WTC11 (cell line): ENCODE data around the gene FEM1B. TPM values are rescaled to one million over a fixed set of nuclear protein-coding genes. Genes with fewer than 3 reads are reported as not detected.

Source experiments
- ATAC-seq: fragments of 200-7000 bp; cut with Tn5 transposase; 2 replicates; pipeline ENCODE4 v1.10.0; 2021; ENCODE audit warnings: mild to moderate bottlenecking, moderate library complexity
- CTCF ChIA-PET: fragments of 300-600 bp; sonication (Branson Sonifier 250); formaldehyde crosslinking; loops from one replicate; lab custom pipeline; 2021; ENCODE audit warnings: antibody characterized with exemption; lab: Charles Lee
- POLR2A ChIA-PET: fragments of 350-600 bp; sonication (Branson Sonifier 250); formaldehyde crosslinking; loops from one replicate; lab custom pipeline; 2021; ENCODE audit warnings: antibody characterized with exemption; lab: Charles Lee
- DNase-seq: peaks from one replicate; pipeline ENCODE4 v3.0.0; 2021; ENCODE audit warnings: low spot score
- H3K27ac Mint-ChIP-seq: 2 replicates; pipeline ENCODE4 v1.8.0; 2021; ENCODE audit warnings: mixed read lengths
- H3K27me3 Mint-ChIP-seq: 2 replicates; pipeline ENCODE4 v1.8.0; 2021; ENCODE audit warnings: low read depth, mild to moderate bottlenecking, moderate library complexity, mixed read lengths
- H3K36me3 Mint-ChIP-seq: 2 replicates; pipeline ENCODE4 v1.8.0; 2021; ENCODE audit warnings: mixed read lengths
- H3K4me1 Mint-ChIP-seq: 2 replicates; pipeline ENCODE4 v1.8.0; 2022; ENCODE audit warnings: mixed read lengths
- H3K4me3 Mint-ChIP-seq: 2 replicates; pipeline ENCODE4 v1.8.0; 2021; ENCODE audit warnings: mild to moderate bottlenecking, moderate library complexity, mixed read lengths
- H3K9me3 Mint-ChIP-seq: 2 replicates; pipeline ENCODE4 v1.8.0; 2021; ENCODE audit warnings: mixed read lengths
- ELF4 ChIP-seq: sonication (generic); formaldehyde crosslinking; IDR thresholded peaks from 2 replicates; pipeline ENCODE4 v1.8.1; 2022; ENCODE audit warnings: low read depth, mild to moderate bottlenecking, moderate library complexity, missing genetic modification reagents
- ERG ChIP-seq: fragments of 250-450 bp; sonication (Bioruptor Pico); IDR thresholded peaks from 2 replicates; pipeline ENCODE4 v1.8.0; 2021; ENCODE audit warnings: mild to moderate bottlenecking
- ETV6 ChIP-seq: sonication (generic); formaldehyde crosslinking; IDR thresholded peaks from 2 replicates; pipeline ENCODE4 v1.8.1; 2022; ENCODE audit warnings: mild to moderate bottlenecking, missing genetic modification reagents
- FOXJ3 ChIP-seq: sonication (generic); formaldehyde crosslinking; IDR thresholded peaks from 2 replicates; pipeline ENCODE4 v1.9.0; 2021; ENCODE audit warnings: missing genetic modification reagents, mild to moderate bottlenecking, borderline replicate concordance
- HMGA2 ChIP-seq: fragments of 250-450 bp; sonication (Bioruptor Pico); IDR thresholded peaks from 2 replicates; pipeline ENCODE4 v1.4.0; 2021; ENCODE audit warnings: mild to moderate bottlenecking, moderate library complexity
- MXD4 ChIP-seq: fragments of 250-450 bp; sonication (Bioruptor Pico); IDR thresholded peaks from 2 replicates; pipeline ENCODE4 v1.8.0; 2021; ENCODE audit warnings: mild to moderate bottlenecking, moderate library complexity, borderline replicate concordance
- MYBL2 ChIP-seq: sonication (generic); formaldehyde crosslinking; IDR thresholded peaks from 2 replicates; pipeline ENCODE4 v1.8.1; 2023; ENCODE audit warnings: mild to moderate bottlenecking, moderate library complexity, missing genetic modification reagents
- NR3C1 ChIP-seq: sonication (generic); formaldehyde crosslinking; conservative IDR thresholded peaks from 2 replicates; pipeline ENCODE4 v1.8.1; 2023; ENCODE audit warnings: low read depth, mild to moderate bottlenecking, missing genetic modification reagents
- RELA ChIP-seq: sonication (generic); formaldehyde crosslinking; IDR thresholded peaks from 2 replicates; pipeline ENCODE4 v1.8.1; 2022; ENCODE audit warnings: missing genetic modification reagents, mild to moderate bottlenecking, borderline replicate concordance
- USF2 ChIP-seq: sonication (generic); formaldehyde crosslinking; IDR thresholded peaks from 2 replicates; pipeline ENCODE4 v1.8.1; 2023; ENCODE audit warnings: mild to moderate bottlenecking, missing genetic modification reagents, moderate library complexity
- ZNF232 ChIP-seq: sonication (generic); formaldehyde crosslinking; IDR thresholded peaks from 2 replicates; pipeline ENCODE4 v1.8.0; 2022; ENCODE audit warnings: mild to moderate bottlenecking, missing genetic modification reagents
- ZNF317 ChIP-seq: sonication (generic); formaldehyde crosslinking; IDR thresholded peaks from 2 replicates; pipeline ENCODE4 v1.8.1; 2023; ENCODE audit warnings: low read depth, mild to moderate bottlenecking, moderate library complexity, missing genetic modification reagents, borderline replicate concordance
- ZNF423 ChIP-seq: fragments of 250-450 bp; sonication (Bioruptor Pico); IDR thresholded peaks from 2 replicates; pipeline ENCODE4 v2.1.2; 2022; ENCODE audit warnings: mild to moderate bottlenecking, moderate library complexity
- ZSCAN18 ChIP-seq: fragments of 250-450 bp; sonication (Bioruptor Pico); IDR thresholded peaks from 2 replicates; pipeline ENCODE4 v2.1.2; 2022; ENCODE audit warnings: mild to moderate bottlenecking, moderate library complexity
- total RNA-seq: library from RNA; stranded (reverse); gene quantifications from 3 replicates; pipeline ENCODE4 v1.2.3, GENCODE V29; 2021
- TF ChIP-seq, protein P1 (sequence below): fragments of 200-600 bp; IDR thresholded peaks from 2 replicates; pipeline ENCODE4 v1.8.0; 2022; ENCODE audit warnings: antibody characterized with exemption
- TF ChIP-seq, protein P2 (sequence below): sonication (generic); formaldehyde crosslinking; IDR thresholded peaks from 2 replicates; pipeline ENCODE4 v1.8.1; 2023; ENCODE audit warnings: mild to moderate bottlenecking, missing genetic modification reagents, borderline replicate concordance
- TF ChIP-seq, protein P3 (sequence below): fragments of 250-450 bp; sonication (Bioruptor Pico); IDR thresholded peaks from 2 replicates; pipeline ENCODE4 v1.9.0; 2021; ENCODE audit warnings: moderate library complexity, mild to moderate bottlenecking, inconsistent platforms, borderline replicate concordance
- TF ChIP-seq, protein P4 (sequence below): fragments of 250-450 bp; sonication (Bioruptor Pico); conservative IDR thresholded peaks from 2 replicates; pipeline ENCODE4 v1.9.0; 2021; ENCODE audit warnings: mild to moderate bottlenecking
- TF ChIP-seq, protein P5 (sequence below): sonication (generic); formaldehyde crosslinking; IDR thresholded peaks from 2 replicates; pipeline ENCODE4 v1.8.1; 2022; ENCODE audit warnings: low read depth, missing genetic modification reagents, borderline replicate concordance

Gene FEM1B
- total RNA-seq, 1 experiment from 2014 or later = 64.8 TPM

- no peak for TF ChIP-seq RELA (CRISPR knock-in tag)
- TF ChIP-seq ZNF423 (CRISPR knock-in tag) = no peak
- no peak for TF ChIP-seq ERG (CRISPR knock-in tag)
- TF ChIP-seq MYBL2 (CRISPR knock-in tag) = no peak
- no peak for TF ChIP-seq ZSCAN18 (CRISPR knock-in tag)
- DNase-seq (no peak), ATAC-seq (no peak)
- Mint-ChIP-seq H3K27ac (no peak overlapping the region), H3K9me3 (no peaks in the 10 kb centered on the region), H3K4me1 (peaks cover 11% of the 10 kb centered on the region), H3K27me3 (no peaks in the 10 kb centered on the region), H3K4me3 (no peak overlapping the region), H3K36me3 (no peaks in the 10 kb centered on the region)
- POLR2A ChIA-PET = no interaction called here
- CTCF ChIA-PET = interaction anchor here (0.9 to 1.8 kb wide), 2 partner anchors 23 to 33 kb away, joined by 3 to 5 read pairs; no protein-coding TSS in a partner anchor
Observed at GRCh38 chr15:68339481-68339880, 61.9 kb downstream of the FEM1B start.

DNA sequence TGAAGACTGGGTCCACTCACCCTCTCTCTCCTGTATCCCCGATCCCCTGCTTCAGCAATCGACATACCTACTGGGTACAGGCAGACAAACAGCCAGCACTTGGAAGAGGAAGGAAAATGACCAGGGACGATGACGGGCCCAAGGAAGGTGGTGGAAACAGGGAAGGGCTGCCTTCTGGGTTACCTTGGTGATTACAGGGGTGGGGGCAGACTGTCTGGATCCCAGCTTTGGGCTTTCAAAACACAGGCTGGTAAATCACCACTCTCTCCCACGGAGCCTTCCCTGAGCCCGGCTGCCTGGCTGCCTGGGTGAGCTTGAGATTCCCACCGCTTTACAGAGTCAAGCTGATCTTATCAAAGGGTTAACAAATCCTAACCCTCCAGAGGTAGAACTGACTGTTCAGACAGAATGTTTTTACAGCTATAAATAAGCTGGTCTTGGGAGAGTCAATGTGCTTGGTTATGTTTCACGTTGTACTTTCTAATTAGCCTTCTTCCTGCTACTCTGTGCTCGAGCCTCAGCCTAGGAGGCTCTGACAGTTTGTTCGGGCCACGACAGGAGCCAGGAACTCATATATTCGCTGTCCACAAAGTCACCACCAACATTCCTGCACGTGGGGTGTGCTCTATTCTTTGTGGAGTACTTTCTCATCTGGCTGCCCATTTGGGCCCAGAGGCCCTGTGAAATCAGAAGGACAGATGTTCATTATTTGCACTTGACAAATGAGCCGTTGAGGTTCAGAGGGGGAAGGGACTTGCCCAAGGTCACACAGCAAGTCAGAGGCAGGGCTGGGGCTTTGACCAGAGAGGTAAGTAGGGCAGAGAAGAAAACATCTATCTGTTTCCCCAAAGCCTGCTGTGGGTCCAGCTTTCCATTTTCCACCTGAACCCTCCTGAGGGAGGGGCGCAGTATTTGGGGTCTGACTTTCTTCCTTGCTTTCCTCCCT, 63.5 kb downstream of the FEM1B start:
- Mint-ChIP-seq H3K4me1 (peaks cover 16% of the 10 kb centered on the region), H3K4me3 (no peak overlapping the region), H3K36me3 (no peaks in the 10 kb centered on the region), H3K9me3 (no peaks in the 10 kb centered on the region), H3K27me3 (no peaks in the 10 kb centered on the region), H3K27ac (no peak overlapping the region)
- DNase-seq = no peak
- CTCF ChIA-PET = interaction anchor here (0.9 to 2.3 kb wide), 3 partner anchors 25 to 88 kb away, joined by 3 to 12 read pairs (median 4); no protein-coding TSS in a partner anchor
- no peak for ATAC-seq
- POLR2A ChIA-PET = no interaction called here
- TF ChIP-seq ZNF232 (no peak), NR3C1 (CRISPR knock-in tag) (no peak), ELF4 (no peak), HMGA2 (CRISPR knock-in tag) (no peak), ETV6 (CRISPR knock-in tag) (no peak), MXD4 (no peak), ZNF317 (CRISPR knock-in tag) (no peak), USF2 (CRISPR knock-in tag) (no peak), FOXJ3 (no peak)
- TF ChIP-seq, protein P1, sequence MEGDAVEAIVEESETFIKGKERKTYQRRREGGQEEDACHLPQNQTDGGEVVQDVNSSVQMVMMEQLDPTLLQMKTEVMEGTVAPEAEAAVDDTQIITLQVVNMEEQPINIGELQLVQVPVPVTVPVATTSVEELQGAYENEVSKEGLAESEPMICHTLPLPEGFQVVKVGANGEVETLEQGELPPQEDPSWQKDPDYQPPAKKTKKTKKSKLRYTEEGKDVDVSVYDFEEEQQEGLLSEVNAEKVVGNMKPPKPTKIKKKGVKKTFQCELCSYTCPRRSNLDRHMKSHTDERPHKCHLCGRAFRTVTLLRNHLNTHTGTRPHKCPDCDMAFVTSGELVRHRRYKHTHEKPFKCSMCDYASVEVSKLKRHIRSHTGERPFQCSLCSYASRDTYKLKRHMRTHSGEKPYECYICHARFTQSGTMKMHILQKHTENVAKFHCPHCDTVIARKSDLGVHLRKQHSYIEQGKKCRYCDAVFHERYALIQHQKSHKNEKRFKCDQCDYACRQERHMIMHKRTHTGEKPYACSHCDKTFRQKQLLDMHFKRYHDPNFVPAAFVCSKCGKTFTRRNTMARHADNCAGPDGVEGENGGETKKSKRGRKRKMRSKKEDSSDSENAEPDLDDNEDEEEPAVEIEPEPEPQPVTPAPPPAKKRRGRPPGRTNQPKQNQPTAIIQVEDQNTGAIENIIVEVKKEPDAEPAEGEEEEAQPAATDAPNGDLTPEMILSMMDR = no peak
- TF ChIP-seq, protein P2, sequence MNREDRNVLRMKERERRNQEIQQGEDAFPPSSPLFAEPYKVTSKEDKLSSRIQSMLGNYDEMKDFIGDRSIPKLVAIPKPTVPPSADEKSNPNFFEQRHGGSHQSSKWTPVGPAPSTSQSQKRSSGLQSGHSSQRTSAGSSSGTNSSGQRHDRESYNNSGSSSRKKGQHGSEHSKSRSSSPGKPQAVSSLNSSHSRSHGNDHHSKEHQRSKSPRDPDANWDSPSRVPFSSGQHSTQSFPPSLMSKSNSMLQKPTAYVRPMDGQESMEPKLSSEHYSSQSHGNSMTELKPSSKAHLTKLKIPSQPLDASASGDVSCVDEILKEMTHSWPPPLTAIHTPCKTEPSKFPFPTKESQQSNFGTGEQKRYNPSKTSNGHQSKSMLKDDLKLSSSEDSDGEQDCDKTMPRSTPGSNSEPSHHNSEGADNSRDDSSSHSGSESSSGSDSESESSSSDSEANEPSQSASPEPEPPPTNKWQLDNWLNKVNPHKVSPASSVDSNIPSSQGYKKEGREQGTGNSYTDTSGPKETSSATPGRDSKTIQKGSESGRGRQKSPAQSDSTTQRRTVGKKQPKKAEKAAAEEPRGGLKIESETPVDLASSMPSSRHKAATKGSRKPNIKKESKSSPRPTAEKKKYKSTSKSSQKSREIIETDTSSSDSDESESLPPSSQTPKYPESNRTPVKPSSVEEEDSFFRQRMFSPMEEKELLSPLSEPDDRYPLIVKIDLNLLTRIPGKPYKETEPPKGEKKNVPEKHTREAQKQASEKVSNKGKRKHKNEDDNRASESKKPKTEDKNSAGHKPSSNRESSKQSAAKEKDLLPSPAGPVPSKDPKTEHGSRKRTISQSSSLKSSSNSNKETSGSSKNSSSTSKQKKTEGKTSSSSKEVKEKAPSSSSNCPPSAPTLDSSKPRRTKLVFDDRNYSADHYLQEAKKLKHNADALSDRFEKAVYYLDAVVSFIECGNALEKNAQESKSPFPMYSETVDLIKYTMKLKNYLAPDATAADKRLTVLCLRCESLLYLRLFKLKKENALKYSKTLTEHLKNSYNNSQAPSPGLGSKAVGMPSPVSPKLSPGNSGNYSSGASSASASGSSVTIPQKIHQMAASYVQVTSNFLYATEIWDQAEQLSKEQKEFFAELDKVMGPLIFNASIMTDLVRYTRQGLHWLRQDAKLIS (CRISPR knock-in tag) = no peak
- TF ChIP-seq, protein P3, sequence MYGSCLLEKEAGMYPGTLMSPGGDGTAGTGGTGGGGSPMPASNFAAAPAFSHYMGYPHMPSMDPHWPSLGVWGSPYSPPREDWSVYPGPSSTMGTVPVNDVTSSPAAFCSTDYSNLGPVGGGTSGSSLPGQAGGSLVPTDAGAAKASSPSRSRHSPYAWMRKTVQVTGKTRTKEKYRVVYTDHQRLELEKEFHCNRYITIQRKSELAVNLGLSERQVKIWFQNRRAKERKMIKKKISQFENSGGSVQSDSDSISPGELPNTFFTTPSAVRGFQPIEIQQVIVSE (CRISPR knock-in tag) = no peak
- TF ChIP-seq, protein P4, sequence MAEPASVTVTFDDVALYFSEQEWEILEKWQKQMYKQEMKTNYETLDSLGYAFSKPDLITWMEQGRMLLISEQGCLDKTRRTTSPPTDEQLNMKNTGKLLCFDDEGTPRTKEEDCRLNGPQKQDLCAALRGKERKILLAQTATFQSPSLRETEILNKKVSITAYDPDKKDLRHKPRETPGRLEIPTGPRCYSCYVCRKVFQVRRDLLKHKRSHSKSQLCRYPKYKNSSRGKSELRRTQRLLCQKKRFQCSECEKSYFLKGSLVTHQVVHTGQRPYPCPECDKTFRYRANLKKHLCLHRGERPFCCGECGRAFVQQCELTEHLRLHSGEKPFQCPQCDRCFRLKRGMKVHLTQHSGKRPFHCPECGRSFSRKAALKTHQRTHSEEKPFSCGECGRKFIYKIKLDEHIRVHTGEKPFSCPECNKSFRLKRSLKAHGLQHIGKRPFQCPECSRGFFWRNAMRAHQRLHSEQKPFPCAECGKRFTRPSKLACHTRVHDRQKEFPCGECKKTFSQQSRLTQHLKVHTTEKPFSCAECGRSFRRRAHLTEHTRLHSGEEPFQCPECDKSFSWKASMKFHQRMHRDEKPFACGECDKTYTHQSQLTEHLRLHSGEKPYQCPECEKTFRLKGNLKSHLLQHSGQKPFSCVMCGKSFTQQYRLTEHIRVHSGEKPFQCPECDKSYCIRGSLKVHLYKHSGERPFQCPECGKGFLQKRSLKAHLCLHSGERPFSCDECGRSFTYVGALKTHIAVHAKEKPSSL (CRISPR knock-in tag) = no peak
- TF ChIP-seq, protein P5, sequence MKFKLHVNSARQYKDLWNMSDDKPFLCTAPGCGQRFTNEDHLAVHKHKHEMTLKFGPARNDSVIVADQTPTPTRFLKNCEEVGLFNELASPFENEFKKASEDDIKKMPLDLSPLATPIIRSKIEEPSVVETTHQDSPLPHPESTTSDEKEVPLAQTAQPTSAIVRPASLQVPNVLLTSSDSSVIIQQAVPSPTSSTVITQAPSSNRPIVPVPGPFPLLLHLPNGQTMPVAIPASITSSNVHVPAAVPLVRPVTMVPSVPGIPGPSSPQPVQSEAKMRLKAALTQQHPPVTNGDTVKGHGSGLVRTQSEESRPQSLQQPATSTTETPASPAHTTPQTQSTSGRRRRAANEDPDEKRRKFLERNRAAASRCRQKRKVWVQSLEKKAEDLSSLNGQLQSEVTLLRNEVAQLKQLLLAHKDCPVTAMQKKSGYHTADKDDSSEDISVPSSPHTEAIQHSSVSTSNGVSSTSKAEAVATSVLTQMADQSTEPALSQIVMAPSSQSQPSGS (CRISPR knock-in tag) = no peak
